Neural crest cell (in vitro differentiated cells): ENCODE measurements around the gene LPCAT1. TPM values are rescaled to one million over a fixed set of nuclear protein-coding genes. Genes with fewer than 3 reads are reported as not detected.

Experiments
- DNase-seq: peaks from one replicate; pipeline ENCODE4 v3.0.0; 2021; ENCODE audit warnings: low read depth, mixed read lengths, low spot score
- H3K27ac Mint-ChIP-seq: one replicate; pipeline ENCODE4 v1.8.0; 2021; ENCODE audit warnings: mild to moderate bottlenecking, mixed read lengths; ENCODE audit not compliant: unreplicated experiment
- H3K27me3 Mint-ChIP-seq: 2 replicates; pipeline ENCODE4 v1.8.0; 2021; ENCODE audit warnings: low read depth, mild to moderate bottlenecking, mixed read lengths
- H3K36me3 Mint-ChIP-seq: 2 replicates; pipeline ENCODE4 v1.8.0; 2021; ENCODE audit warnings: low read depth, mild to moderate bottlenecking, mixed read lengths
- H3K4me1 Mint-ChIP-seq: 2 replicates; pipeline ENCODE4 v1.8.0; 2021; ENCODE audit warnings: mixed read lengths
- H3K4me3 Mint-ChIP-seq: one replicate; pipeline ENCODE4 v1.8.0; 2021; ENCODE audit warnings: mild to moderate bottlenecking, mixed read lengths
- H3K9me3 Mint-ChIP-seq: 2 replicates; pipeline ENCODE4 v1.8.0; 2021; ENCODE audit warnings: mixed read lengths
- CTCF ChIP-seq: fragments of 200-600 bp; sonication (generic); conservative IDR thresholded peaks from 2 replicates; pipeline ENCODE4 v1.5.0; 2021; ENCODE audit warnings: antibody characterized with exemption, mild to moderate bottlenecking
- total RNA-seq: library from RNA; stranded (reverse); gene quantifications from 2 replicates; pipeline ENCODE4 v1.2.1, GENCODE V29; 2021

LPCAT1 gene
- total RNA-seq, 1 donor from 2014 or later: 111 TPM

GRCh38 chr5:1537603-1538154 lies 13.9 kb upstream of the LPCAT1 start:
- Mint-ChIP-seq H3K4me1 (no peaks in the 10 kb centered on the region), H3K9me3 (no peaks in the 10 kb centered on the region), H3K4me3 (no peak overlapping the region), H3K27ac (no peak overlapping the region), H3K27me3 (peaks cover 21% of the 10 kb centered on the region), H3K36me3 (no peaks in the 10 kb centered on the region)
- TF ChIP-seq CTCF: no peak
- DNase-seq: no peak

- H3K4me1 Mint-ChIP-seq: no peaks in the 10 kb centered on the region
- no peak for TF ChIP-seq CTCF
- H3K27ac Mint-ChIP-seq: no peak overlapping the region
- H3K9me3 Mint-ChIP-seq: no peaks in the 10 kb centered on the region
- H3K36me3 Mint-ChIP-seq: no peaks in the 10 kb centered on the region
- H3K27me3 Mint-ChIP-seq: peaks cover 24% of the 10 kb centered on the region
- no peak for DNase-seq
- H3K4me3 Mint-ChIP-seq: no peak overlapping the region
Observed at GRCh38 chr5:1536871-1537602, 13.3 kb upstream of the LPCAT1 start.

- no peaks in the 10 kb centered on the region for H3K9me3 Mint-ChIP-seq
- no peak overlapping the region for H3K4me3 Mint-ChIP-seq
- TF ChIP-seq CTCF: no peak
- peaks cover 24% of the 10 kb centered on the region for H3K27me3 Mint-ChIP-seq
- no peak overlapping the region for H3K27ac Mint-ChIP-seq
- no peaks in the 10 kb centered on the region for H3K36me3 Mint-ChIP-seq
- H3K4me1 Mint-ChIP-seq: no peaks in the 10 kb centered on the region
- DNase-seq: no peak
Observed at GRCh38 chr5:1536322-1536845, 12.6 kb upstream of the LPCAT1 start.

GRCh38 chr5:1535646-1536045 lies 11.9 kb upstream of the LPCAT1 start:
- no peak overlapping the region for H3K4me3 Mint-ChIP-seq
- H3K4me1 Mint-ChIP-seq: no peaks in the 10 kb centered on the region

GRCh38 chr5:1532384-1532783 lies 8.6 kb upstream of the LPCAT1 start:
- no peak overlapping the region for H3K4me3 Mint-ChIP-seq

More at GRCh38 chr5:1535646-1536045, 11.9 kb upstream of the LPCAT1 start:
- no peak for TF ChIP-seq CTCF
- H3K27me3 Mint-ChIP-seq: peaks cover 24% of the 10 kb centered on the region
- no peak for DNase-seq
- no peak overlapping the region for H3K27ac Mint-ChIP-seq
- no peaks in the 10 kb centered on the region for H3K9me3 Mint-ChIP-seq
- H3K36me3 Mint-ChIP-seq: no peaks in the 10 kb centered on the region

More at GRCh38 chr5:1532384-1532783, 8.6 kb upstream of the LPCAT1 start:
- no peak for TF ChIP-seq CTCF
- Mint-ChIP-seq H3K4me1 (no peaks in the 10 kb centered on the region), H3K9me3 (no peaks in the 10 kb centered on the region), H3K27ac (no peak overlapping the region), H3K36me3 (no peaks in the 10 kb centered on the region), H3K27me3 (peaks cover 24% of the 10 kb centered on the region)
- DNase-seq: no peak
